ENCODE results near the gene ATG7. TPM values are rescaled to one million over a fixed set of nuclear protein-coding genes. Genes with fewer than 3 reads are reported as not detected.
"Not testable (repeated sequence)": the region's sequence is repeated elsewhere in the genome, so short reads cannot be mapped to it uniquely, and the experiment has no call there.

ATG7 gene
- total RNA-seq, 6 experiments from 2014 or later, result 44.5 to 53.0 (median 49.3) TPM

DNA sequence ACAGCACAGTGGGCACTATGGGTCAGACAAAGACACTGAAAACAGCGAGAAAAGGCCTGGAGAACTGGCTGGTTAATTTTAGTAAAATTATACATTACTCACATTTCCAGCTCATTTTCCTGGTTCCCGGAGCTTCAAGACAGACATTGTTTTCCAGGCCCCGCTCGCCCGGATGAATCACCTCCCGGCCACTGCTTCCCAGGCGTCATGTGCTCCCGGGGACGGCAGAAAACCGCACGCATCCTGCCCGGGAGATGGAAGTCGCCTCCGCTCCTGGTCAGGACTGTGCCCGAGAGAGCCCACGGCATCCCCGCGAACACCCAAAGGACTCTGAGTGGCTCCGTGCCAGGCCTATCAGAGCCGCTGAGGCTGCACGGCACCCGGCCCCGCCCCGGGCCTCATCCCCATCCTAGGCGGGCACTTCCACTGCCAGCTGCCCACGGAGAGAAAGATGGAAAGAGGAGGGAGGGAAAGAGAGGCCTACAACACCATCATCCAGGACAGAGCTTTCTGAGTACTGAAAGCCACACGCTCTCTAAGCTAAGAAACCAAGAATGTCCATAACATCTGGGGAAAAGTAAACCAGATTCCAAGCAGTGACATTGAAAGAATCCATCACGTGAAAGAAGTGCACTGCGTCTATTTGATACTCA, 296.4 kb downstream of the ATG7 start:
- peaks cover 42% of the 10 kb centered on the region for H3K36me3 Mint-ChIP-seq (ENCODE audit: low read depth)
- H3K4me3 Mint-ChIP-seq, result peak overlapping the region; percentile 86
- TF ChIP-seq, protein P1, sequence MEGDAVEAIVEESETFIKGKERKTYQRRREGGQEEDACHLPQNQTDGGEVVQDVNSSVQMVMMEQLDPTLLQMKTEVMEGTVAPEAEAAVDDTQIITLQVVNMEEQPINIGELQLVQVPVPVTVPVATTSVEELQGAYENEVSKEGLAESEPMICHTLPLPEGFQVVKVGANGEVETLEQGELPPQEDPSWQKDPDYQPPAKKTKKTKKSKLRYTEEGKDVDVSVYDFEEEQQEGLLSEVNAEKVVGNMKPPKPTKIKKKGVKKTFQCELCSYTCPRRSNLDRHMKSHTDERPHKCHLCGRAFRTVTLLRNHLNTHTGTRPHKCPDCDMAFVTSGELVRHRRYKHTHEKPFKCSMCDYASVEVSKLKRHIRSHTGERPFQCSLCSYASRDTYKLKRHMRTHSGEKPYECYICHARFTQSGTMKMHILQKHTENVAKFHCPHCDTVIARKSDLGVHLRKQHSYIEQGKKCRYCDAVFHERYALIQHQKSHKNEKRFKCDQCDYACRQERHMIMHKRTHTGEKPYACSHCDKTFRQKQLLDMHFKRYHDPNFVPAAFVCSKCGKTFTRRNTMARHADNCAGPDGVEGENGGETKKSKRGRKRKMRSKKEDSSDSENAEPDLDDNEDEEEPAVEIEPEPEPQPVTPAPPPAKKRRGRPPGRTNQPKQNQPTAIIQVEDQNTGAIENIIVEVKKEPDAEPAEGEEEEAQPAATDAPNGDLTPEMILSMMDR (IDR thresholded peaks at IDR 0.05), result no peak

DNA sequence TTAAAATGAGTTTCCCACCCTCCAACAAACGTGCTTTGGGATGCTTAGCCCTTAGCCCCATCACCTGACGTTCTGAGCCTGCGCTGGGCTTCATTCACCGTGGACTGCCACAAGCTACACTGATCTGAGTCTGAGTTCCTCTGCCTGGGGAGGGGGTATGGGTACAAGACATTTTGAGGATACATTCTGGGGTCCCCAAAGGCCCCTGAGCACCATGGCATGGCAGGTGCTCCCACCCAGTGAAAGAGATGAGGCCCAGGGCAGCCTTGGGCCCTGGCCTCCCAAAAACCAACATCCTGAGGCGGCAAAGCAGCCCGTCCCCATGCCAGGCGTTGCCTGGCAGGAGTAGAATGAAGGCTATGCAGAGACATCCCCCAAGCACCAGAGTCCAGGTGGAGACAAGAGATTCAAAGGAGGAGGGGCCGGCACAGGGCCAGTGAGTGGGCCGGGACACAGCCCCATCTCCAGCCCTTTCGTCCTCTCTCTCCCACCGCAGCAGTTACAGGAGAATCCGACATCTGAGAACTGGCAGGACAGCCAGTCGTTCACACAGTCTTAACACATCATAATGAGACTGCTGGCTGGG, 297.1 kb downstream of the ATG7 start:
- H3K36me3 Mint-ChIP-seq (ENCODE audit: low read depth), result peaks cover 43% of the 10 kb centered on the region
- TF ChIP-seq, protein P1 (IDR thresholded peaks at IDR 0.05), result no peak
- peak overlapping the region; percentile 100 for H3K27ac Mint-ChIP-seq
- peaks cover 78% of the 10 kb centered on the region for H3K4me1 Mint-ChIP-seq (ENCODE audit: low read depth)
- H3K27me3 Mint-ChIP-seq (ENCODE audit: insufficient read depth), result peaks cover 17% of the 10 kb centered on the region
- peak overlapping the region; percentile 86 for H3K4me3 Mint-ChIP-seq
- no peak for DNase-seq
- no peaks in the 10 kb centered on the region for H3K9me3 Mint-ChIP-seq

More for the DNA sequence above, 296.4 kb downstream of the ATG7 start:
- peaks cover 74% of the 10 kb centered on the region for H3K4me1 Mint-ChIP-seq (ENCODE audit: low read depth)
- DNase-seq, result peak; percentile 95
- no peaks in the 10 kb centered on the region for H3K9me3 Mint-ChIP-seq
- peaks cover 19% of the 10 kb centered on the region for H3K27me3 Mint-ChIP-seq (ENCODE audit: insufficient read depth)
- peak overlapping the region; percentile 100 for H3K27ac Mint-ChIP-seq

- no peaks in the 10 kb centered on the region for H3K9me3 Mint-ChIP-seq
- H3K4me1 Mint-ChIP-seq (ENCODE audit: low read depth), result peaks cover 78% of the 10 kb centered on the region
- peak overlapping the region; percentile 100 for H3K27ac Mint-ChIP-seq
- H3K4me3 Mint-ChIP-seq, result peak overlapping the region; percentile 49
- DNase-seq, result no peak
- peaks cover 17% of the 10 kb centered on the region for H3K27me3 Mint-ChIP-seq (ENCODE audit: insufficient read depth)
- TF ChIP-seq, protein P1 (IDR thresholded peaks at IDR 0.05), result no peak
- H3K36me3 Mint-ChIP-seq (ENCODE audit: low read depth), result peaks cover 52% of the 10 kb centered on the region
Measured at GRCh38 chr3:11570251-11570650, 298.1 kb downstream of the ATG7 start.

- peak overlapping the region; percentile 49 for H3K4me3 Mint-ChIP-seq
- no peaks in the 10 kb centered on the region for H3K9me3 Mint-ChIP-seq
- H3K27me3 Mint-ChIP-seq (ENCODE audit: insufficient read depth), result peaks cover 17% of the 10 kb centered on the region
- peaks cover 47% of the 10 kb centered on the region for H3K36me3 Mint-ChIP-seq (ENCODE audit: low read depth)
- DNase-seq, result no peak
- peaks cover 79% of the 10 kb centered on the region for H3K4me1 Mint-ChIP-seq (ENCODE audit: low read depth)
- peak overlapping the region; percentile 100 for H3K27ac Mint-ChIP-seq
- TF ChIP-seq, protein P1 (IDR thresholded peaks at IDR 0.05), result no peak
Measured at GRCh38 chr3:11570789-11571495, 298.7 kb downstream of the ATG7 start.

DNA sequence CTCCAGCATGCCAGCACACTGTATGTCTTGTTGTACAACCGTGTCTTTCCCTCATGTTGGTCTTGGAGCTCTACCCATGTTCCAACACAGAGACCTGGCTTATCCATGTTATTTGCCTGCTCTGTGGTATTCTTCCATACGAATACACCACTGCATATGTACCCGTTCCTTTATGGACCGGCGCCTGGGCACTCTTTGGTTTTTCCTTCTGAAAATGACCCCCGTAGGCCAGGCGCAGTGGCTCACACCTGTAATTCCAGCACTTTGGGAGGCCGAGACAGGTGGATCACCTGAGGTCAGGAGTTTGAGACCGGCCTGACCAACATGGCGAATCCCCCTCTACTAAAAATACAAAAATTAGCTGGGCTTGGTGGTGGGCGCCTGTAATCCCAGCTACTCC, 300.5 kb downstream of the ATG7 start:
- H3K27me3 Mint-ChIP-seq (ENCODE audit: insufficient read depth), result peaks cover 13% of the 10 kb centered on the region
- peak overlapping the region; percentile 100; the same call in 1 of the 2 replicates for H3K27ac Mint-ChIP-seq
- peaks cover 31% of the 10 kb centered on the region for H3K36me3 Mint-ChIP-seq (ENCODE audit: low read depth)
- not testable (repeated sequence) for H3K4me3 Mint-ChIP-seq, DNase-seq, H3K9me3 Mint-ChIP-seq
- peaks cover 77% of the 10 kb centered on the region for H3K4me1 Mint-ChIP-seq (ENCODE audit: low read depth)
